BLaER1 (cell line): ENCODE measurements around the gene CLEC6A.
A peak's percentile ranks its signal among the peaks of the same experiment; 100 is the strongest.
"Not testable (repeated sequence)": the region's sequence is repeated elsewhere in the genome, so short reads cannot be mapped to it uniquely, and the experiment has no call there.

ENCODE experiments used
- H3K27ac ChIP-seq: shearing (Covaris generic); formaldehyde crosslinking; 2 replicates; pipeline ENCODE4 v1.8.1; 2022
- H3K27me3 ChIP-seq: shearing (Covaris generic); formaldehyde crosslinking; 2 replicates; pipeline ENCODE4 v1.8.1; 2022
- H3K36me3 ChIP-seq: shearing (Covaris generic); formaldehyde crosslinking; 2 replicates; pipeline ENCODE4 v1.8.1; 2022
- H3K4me1 ChIP-seq: shearing (Covaris generic); formaldehyde crosslinking; 2 replicates; pipeline ENCODE4 v1.8.1; 2022
- H3K4me2 ChIP-seq: shearing (Covaris generic); formaldehyde crosslinking; 2 replicates; pipeline ENCODE4 v1.8.1; 2022
- H3K4me3 ChIP-seq: shearing (Covaris generic); formaldehyde crosslinking; 2 replicates; pipeline ENCODE4 v1.8.1; 2022
- H3K9ac ChIP-seq: shearing (Covaris generic); formaldehyde crosslinking; 2 replicates; pipeline ENCODE4 v1.8.1; 2022
- H3K9me3 ChIP-seq: shearing (Covaris generic); formaldehyde crosslinking; 2 replicates; pipeline ENCODE4 v1.8.1; 2022
- H4K20me1 ChIP-seq: shearing (Covaris generic); formaldehyde crosslinking; 2 replicates; pipeline ENCODE4 v1.8.1; 2022
- Cebpa-rat ChIP-seq: shearing (Covaris generic); IDR thresholded peaks from 2 replicates; pipeline ENCODE4 v1.8.1; 2022

CLEC6A gene

GRCh38 chr12:8493084-8493483 is 37.3 kb downstream of the CLEC6A start:
- Histone ChIP-seq H3K4me2 (peak overlapping the region; percentile 29), H3K4me1 (peaks cover 39% of the 10 kb centered on the region), H3K27ac (no peak overlapping the region), H3K4me3 (no peak overlapping the region), H3K36me3 (no peaks in the 10 kb centered on the region), H3K9me3 (peaks cover 7% of the 10 kb centered on the region; the same call in 1 of the 2 replicates), H4K20me1 (no peaks in the 10 kb centered on the region), H3K27me3 (no peaks in the 10 kb centered on the region), H3K9ac (no peak overlapping the region)
- peak; percentile 29; the same call in 1 of the 2 replicates for TF ChIP-seq Cebpa-rat

- H4K20me1 ChIP-seq, H3K4me3 ChIP-seq, H3K9me3 ChIP-seq, H3K9ac ChIP-seq, H3K27ac ChIP-seq, H3K27me3 ChIP-seq, H3K36me3 ChIP-seq: not testable (repeated sequence)
- Histone ChIP-seq H3K4me1 (peaks cover 39% of the 10 kb centered on the region), H3K4me2 (peak overlapping the region; percentile 66)
Observed at GRCh38 chr12:8495671-8496070, 39.9 kb downstream of the CLEC6A start.

GRCh38 chr12:8496074-8496473 is 40.3 kb downstream of the CLEC6A start:
- peak overlapping the region; percentile 66 for H3K4me2 ChIP-seq
- H3K27me3 ChIP-seq, H3K27ac ChIP-seq, H3K9me3 ChIP-seq, H3K9ac ChIP-seq, H3K4me3 ChIP-seq, H3K36me3 ChIP-seq, H4K20me1 ChIP-seq: not testable (repeated sequence)
- peaks cover 39% of the 10 kb centered on the region for H3K4me1 ChIP-seq

- Histone ChIP-seq H3K36me3 (no peaks in the 10 kb centered on the region), H4K20me1 (no peaks in the 10 kb centered on the region), H3K4me3 (no peak overlapping the region), H3K9me3 (peaks cover 7% of the 10 kb centered on the region; the same call in 1 of the 2 replicates), H3K27ac (no peak overlapping the region), H3K9ac (no peak overlapping the region), H3K4me1 (peaks cover 27% of the 10 kb centered on the region), H3K27me3 (no peaks in the 10 kb centered on the region), H3K4me2 (no peak overlapping the region)
- TF ChIP-seq Cebpa-rat, result no peak
Observed at GRCh38 chr12:8499616-8500015, 43.9 kb downstream of the CLEC6A start.

- TF ChIP-seq Cebpa-rat, result no peak
Observed at GRCh38 chr12:8501720-8502119, 46.0 kb downstream of the CLEC6A start.

GRCh38 chr12:8504351-8504750 is 48.6 kb downstream of the CLEC6A start:
- TF ChIP-seq Cebpa-rat, result no peak
- Histone ChIP-seq H3K4me2 (no peak overlapping the region), H3K4me3 (no peak overlapping the region), H3K9me3 (no peaks in the 10 kb centered on the region), H3K4me1 (peaks cover 28% of the 10 kb centered on the region), H3K27ac (no peak overlapping the region), H3K27me3 (no peaks in the 10 kb centered on the region), H3K36me3 (no peaks in the 10 kb centered on the region), H4K20me1 (no peaks in the 10 kb centered on the region), H3K9ac (no peak overlapping the region)

More at GRCh38 chr12:8501720-8502119, 46.0 kb downstream of the CLEC6A start:
- Histone ChIP-seq H3K27ac (no peak overlapping the region), H4K20me1 (no peaks in the 10 kb centered on the region), H3K36me3 (no peaks in the 10 kb centered on the region), H3K4me1 (peaks cover 14% of the 10 kb centered on the region), H3K9ac (no peak overlapping the region), H3K9me3 (no peaks in the 10 kb centered on the region), H3K4me3 (no peak overlapping the region), H3K27me3 (no peaks in the 10 kb centered on the region), H3K4me2 (peak overlapping the region; percentile 38)

GRCh38 chr12:8507596-8507995 is 51.8 kb downstream of the CLEC6A start:
- Histone ChIP-seq H3K9ac (no peak overlapping the region), H3K36me3 (no peaks in the 10 kb centered on the region), H3K4me3 (no peak overlapping the region), H3K4me1 (peaks cover 31% of the 10 kb centered on the region), H3K27ac (no peak overlapping the region), H4K20me1 (no peaks in the 10 kb centered on the region), H3K9me3 (no peaks in the 10 kb centered on the region), H3K27me3 (no peaks in the 10 kb centered on the region), H3K4me2 (no peak overlapping the region)
- no peak for TF ChIP-seq Cebpa-rat

GRCh38 chr12:8508223-8508622 is 52.5 kb downstream of the CLEC6A start:
- Histone ChIP-seq H3K27me3 (no peaks in the 10 kb centered on the region), H3K9ac (peak overlapping the region; percentile 53; the same call in 1 of the 2 replicates)

GRCh38 chr12:8508910-8509841 is 53.4 kb downstream of the CLEC6A start:
- TF ChIP-seq Cebpa-rat, result no peak
- peaks cover 31% of the 10 kb centered on the region for H3K4me1 ChIP-seq
- no peaks in the 10 kb centered on the region for H3K27me3 ChIP-seq
- peak overlapping the region; percentile 71 for H3K27ac ChIP-seq
- H3K4me2 ChIP-seq, result peak overlapping the region; percentile 86
- peak overlapping the region; percentile 53; the same call in 1 of the 2 replicates for H3K9ac ChIP-seq
- no peaks in the 10 kb centered on the region for H3K9me3 ChIP-seq
- no peaks in the 10 kb centered on the region for H3K36me3 ChIP-seq
- no peaks in the 10 kb centered on the region for H4K20me1 ChIP-seq
- no peak overlapping the region for H3K4me3 ChIP-seq

More at GRCh38 chr12:8508223-8508622, 52.5 kb downstream of the CLEC6A start:
- no peaks in the 10 kb centered on the region for H4K20me1 ChIP-seq
- no peaks in the 10 kb centered on the region for H3K9me3 ChIP-seq
- H3K4me2 ChIP-seq, result peak overlapping the region; percentile 86
- H3K27ac ChIP-seq, result peak overlapping the region; percentile 71
- TF ChIP-seq Cebpa-rat, result no peak
- H3K4me3 ChIP-seq, result no peak overlapping the region
- H3K36me3 ChIP-seq, result no peaks in the 10 kb centered on the region
- H3K4me1 ChIP-seq, result peaks cover 31% of the 10 kb centered on the region

- H3K4me3 ChIP-seq, result no peak within 1 kb of the TSS
- H3K9ac ChIP-seq, result no peak within 1 kb of the TSS
- peaks cover 26% of the 10 kb centered on the region for H3K4me1 ChIP-seq
- H3K27me3 ChIP-seq, result no peaks in the 10 kb centered on the region
- H3K27ac ChIP-seq, result no peak within 1 kb of the TSS
- no peak within 1 kb of the TSS for H3K4me2 ChIP-seq
- no peaks in the 10 kb centered on the region for H3K9me3 ChIP-seq
- H3K36me3 ChIP-seq, result no peaks in the 10 kb centered on the region
- TF ChIP-seq Cebpa-rat, result no peak
- H4K20me1 ChIP-seq, result no peaks in the 10 kb centered on the region
Observed at GRCh38 chr12:8513256-8513655, 57.5 kb downstream of the CLEC6A start, which contains the start of gene CLEC4D. Gene CLEC4D (plus strand): TSS chr12:8513503. CDS start chr12:8513733, 230 bp downstream.
